ENCODE results near the gene MAP3K13.

DNA sequence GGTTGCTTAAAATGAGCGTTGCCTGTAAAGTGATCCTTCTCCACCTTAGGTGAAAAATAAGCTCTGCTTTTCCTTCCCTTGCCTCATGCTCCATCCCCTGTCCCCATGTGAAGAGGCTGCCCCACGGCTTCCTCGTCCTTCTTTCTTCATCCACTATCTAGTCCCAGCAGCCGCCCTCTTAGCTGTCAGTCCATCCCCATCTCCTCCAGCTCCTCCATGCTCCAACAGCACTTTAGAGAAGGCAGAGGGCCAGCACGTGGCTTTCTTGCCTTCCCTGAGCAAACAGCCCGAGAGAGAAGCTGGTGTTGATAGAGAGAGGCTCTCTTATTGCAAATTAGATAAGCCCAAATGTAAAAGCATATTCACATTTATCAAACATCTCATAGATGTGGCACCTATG is 144.9 kb downstream of the MAP3K13 start:
- no peak for TF ChIP-seq POLR2A (IDR thresholded peaks at IDR 0.05; ENCODE audit: low read depth, low read length)
- TF ChIP-seq POLR2AphosphoS5 (IDR thresholded peaks at IDR 0.05; ENCODE audit: low read depth, low read length): no peak
- TF ChIP-seq TAF1 (IDR thresholded peaks at IDR 0.05; ENCODE audit: borderline replicate concordance, low read depth, low read length): no peak

Data from GM12892 (cell line).